SH-SY5Y (cell line): Measurements from ENCODE around the gene CHGA.

Source experiments
- GATA2 ChIP-seq: IDR thresholded peaks from 2 replicates; pipeline ENCODE4 v1.6.1; 2011; ENCODE audit warnings: mild to moderate bottlenecking, low read depth, low read length
- GATA3 ChIP-seq: IDR thresholded peaks from 2 replicates; pipeline ENCODE4 v1.6.1; 2011; ENCODE audit warnings: low read depth, mild to moderate bottlenecking, low read length, moderate library complexity

Gene CHGA

DNA sequence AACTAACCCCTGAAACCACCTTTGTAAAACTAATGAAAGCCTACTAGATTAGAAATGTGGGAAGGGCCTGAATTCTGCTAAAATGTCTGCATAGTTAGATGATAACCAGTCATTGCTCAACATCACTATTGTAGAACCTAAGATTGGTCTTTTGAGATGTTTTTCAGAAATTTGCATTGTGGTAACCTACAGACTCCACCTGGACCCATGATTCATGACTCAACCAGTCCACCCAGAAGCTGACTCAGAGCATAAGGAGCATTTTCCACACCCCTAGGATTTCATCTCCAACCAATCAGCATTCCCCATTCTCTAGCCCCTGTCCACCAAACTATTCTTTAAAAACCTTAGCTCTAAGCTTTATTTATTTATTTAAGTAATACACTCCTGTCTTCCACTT lies 30.4 kb upstream of the CHGA start:
- no peak for TF ChIP-seq GATA2
- TF ChIP-seq GATA3: no peak

- TF ChIP-seq GATA3 (no peak), GATA2 (no peak)
These were observed 27.5 kb upstream of the CHGA start for GRCh38 chr14:92895352-92895878.

DNA sequence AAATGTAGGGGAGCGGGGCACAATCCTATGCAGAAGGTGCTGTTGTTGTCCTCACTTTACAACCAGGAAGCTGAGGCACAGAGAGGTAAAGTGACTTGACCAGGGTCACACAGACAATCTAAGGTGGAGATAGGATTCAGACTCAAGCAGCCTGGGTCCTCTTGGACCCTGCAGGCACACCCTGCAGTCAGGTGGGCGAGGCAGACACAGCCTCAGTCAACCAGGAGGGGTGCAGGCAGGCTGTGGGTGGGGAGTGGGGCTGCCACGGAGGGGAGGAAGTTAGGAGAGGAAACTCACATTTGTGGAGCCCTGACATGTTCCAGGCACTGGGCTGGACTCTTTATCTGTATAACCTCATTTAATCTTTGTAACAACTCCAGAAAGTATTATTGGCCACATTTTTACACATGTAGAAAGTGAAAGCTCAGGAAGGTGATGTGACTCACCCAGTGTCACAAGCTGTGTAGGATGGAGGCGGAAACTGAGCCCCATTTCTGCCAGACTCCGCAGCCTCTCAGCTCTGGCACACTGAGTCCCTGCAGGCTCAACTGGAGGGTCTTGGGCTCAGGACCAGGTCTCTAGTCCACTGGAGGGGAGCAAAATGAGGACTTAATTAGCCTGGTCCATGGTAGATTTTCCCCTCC lies 24.9 kb upstream of the CHGA start:
- TF ChIP-seq GATA3 (no peak), GATA2 (no peak)

DNA sequence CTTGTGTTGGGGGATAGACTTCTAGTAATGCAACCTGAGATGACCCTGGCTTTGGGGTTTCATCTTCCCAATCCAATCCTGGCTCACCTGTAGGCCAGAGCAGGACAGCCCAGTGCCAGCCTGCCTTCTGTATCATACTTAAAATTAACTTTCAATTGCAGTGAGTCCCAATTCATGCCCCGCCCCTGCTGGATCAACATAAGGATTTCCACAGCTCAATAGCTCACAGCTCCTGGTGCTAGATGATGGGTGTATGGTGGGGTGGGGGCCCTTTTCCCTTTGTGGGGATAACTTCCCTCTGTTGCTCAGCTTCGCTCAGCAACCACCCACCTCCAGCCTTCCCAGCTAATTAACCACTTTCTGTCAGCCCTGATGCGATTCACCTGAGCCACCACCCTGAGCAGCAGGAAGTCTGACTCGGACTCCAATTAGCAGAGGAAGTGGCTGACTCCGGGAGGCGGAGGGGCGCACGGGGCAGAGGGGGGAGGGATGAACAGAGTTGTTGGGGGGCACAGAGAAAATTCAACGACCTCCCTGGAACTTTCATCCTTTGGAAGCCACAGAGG lies 24.3 kb upstream of the CHGA start:
- no peak for TF ChIP-seq GATA3
- no peak for TF ChIP-seq GATA2

DNA sequence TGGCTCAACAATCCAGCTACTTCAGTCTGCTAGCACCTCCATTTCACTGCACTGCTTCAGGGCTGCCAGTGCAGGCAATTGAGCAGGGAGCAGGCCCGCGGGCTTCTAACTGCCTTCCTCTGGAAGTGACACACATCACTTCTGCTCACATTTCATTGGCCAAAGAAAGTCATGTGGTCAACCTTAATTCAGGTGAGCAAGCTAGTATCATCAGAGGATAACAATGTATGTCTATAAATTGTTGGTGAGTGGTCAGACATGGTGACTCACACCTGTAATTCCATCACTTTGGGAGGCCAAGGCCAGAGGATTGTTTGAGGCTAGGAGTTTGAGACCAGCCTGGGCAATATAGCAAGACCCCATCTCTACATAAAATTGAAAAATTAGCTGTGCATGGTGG lies 22.3 kb upstream of the CHGA start:
- TF ChIP-seq GATA2: no peak
- no peak for TF ChIP-seq GATA3

- TF ChIP-seq GATA2 (no peak), GATA3 (no peak)
These were observed 20.8 kb upstream of the CHGA start for GRCh38 chr14:92902191-92902590.

GRCh38 chr14:92902726-92903125 lies 20.2 kb upstream of the CHGA start:
- TF ChIP-seq GATA3: no peak
- no peak for TF ChIP-seq GATA2

DNA sequence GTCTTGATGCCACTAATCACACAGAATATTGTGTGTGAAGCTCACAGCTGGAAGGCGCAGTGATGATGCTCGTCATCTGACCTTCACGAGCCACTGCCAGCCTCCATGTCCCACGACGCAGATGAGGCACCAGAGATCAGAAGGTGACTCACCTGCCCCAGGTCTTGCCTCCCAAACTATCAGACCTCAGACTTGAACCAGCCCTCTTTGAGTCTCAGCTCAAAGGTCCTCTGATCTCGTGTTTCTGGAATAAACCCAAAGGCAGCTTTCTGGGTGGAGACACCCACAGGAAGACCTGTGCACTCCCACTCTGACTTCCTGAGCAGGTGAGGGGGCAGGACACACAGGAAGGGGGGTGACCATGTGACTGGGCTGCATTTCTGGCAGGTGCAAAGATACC lies 19.6 kb upstream of the CHGA start:
- TF ChIP-seq GATA2: no peak
- no peak for TF ChIP-seq GATA3

GRCh38 chr14:92905667-92906066 lies 17.3 kb upstream of the CHGA start:
- TF ChIP-seq GATA3: no peak
- no peak for TF ChIP-seq GATA2

GRCh38 chr14:92906420-92906819 lies 16.5 kb upstream of the CHGA start:
- TF ChIP-seq GATA2 (no peak), GATA3 (no peak)

GRCh38 chr14:92906823-92907222 lies 16.1 kb upstream of the CHGA start:
- TF ChIP-seq GATA3 (no peak), GATA2 (peak; percentile 89)

DNA sequence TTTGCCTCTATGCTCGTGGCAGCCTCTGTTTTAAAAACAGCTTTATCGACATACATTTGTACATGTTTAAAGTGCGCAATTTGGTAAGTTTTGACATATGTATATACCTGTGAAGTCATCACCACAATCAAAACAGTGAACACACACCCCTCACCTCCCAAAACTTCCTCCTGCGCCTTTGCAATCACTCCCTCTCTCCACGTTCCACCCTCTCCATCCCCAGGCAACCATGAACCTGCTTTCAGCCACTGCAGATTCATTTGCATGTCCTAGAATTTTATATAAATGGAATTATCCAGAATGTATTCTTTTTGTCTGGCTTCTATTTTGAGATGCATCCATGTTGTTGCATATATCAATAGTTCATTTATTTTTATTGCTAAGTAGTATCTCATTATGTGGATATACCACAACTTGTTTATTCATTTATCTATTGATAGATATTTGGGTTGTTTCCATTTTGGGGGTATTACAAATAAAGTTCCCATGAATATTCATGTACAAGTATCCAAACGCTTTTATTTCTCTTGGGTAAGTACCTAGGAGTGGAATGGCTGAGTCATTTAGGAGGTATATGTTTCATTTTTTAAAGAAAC lies 15.5 kb upstream of the CHGA start:
- TF ChIP-seq GATA2 (no peak), GATA3 (no peak)

GRCh38 chr14:92914087-92914656 lies 8.8 kb upstream of the CHGA start:
- TF ChIP-seq GATA2 (no peak), GATA3 (no peak)

- no peak for TF ChIP-seq GATA2
- TF ChIP-seq GATA3: no peak
These were observed 6.7 kb upstream of the CHGA start for GRCh38 chr14:92916201-92916600.
